ENCODE data around the gene NACAD.

- TF ChIP-seq, protein P1, sequence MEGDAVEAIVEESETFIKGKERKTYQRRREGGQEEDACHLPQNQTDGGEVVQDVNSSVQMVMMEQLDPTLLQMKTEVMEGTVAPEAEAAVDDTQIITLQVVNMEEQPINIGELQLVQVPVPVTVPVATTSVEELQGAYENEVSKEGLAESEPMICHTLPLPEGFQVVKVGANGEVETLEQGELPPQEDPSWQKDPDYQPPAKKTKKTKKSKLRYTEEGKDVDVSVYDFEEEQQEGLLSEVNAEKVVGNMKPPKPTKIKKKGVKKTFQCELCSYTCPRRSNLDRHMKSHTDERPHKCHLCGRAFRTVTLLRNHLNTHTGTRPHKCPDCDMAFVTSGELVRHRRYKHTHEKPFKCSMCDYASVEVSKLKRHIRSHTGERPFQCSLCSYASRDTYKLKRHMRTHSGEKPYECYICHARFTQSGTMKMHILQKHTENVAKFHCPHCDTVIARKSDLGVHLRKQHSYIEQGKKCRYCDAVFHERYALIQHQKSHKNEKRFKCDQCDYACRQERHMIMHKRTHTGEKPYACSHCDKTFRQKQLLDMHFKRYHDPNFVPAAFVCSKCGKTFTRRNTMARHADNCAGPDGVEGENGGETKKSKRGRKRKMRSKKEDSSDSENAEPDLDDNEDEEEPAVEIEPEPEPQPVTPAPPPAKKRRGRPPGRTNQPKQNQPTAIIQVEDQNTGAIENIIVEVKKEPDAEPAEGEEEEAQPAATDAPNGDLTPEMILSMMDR (IDR thresholded peaks at IDR 0.05; ENCODE audit: poor library complexity, severe bottlenecking), result no peak
- TF ChIP-seq TAF1 (IDR thresholded peaks at IDR 0.05; ENCODE audit: low read depth) (no peak), EZH2 (IDR thresholded peaks at IDR 0.05; ENCODE audit: borderline replicate concordance, insufficient read depth, low read length, poor library complexity, severe bottlenecking) (no peak), EP300 (conservative IDR thresholded peaks at IDR 0.05; ENCODE audit: poor library complexity, severe bottlenecking) (no peak)
These were observed 36.6 kb upstream of the NACAD start for GRCh38 chr7:45125193-45125904.
